Smooth muscle cell (in vitro differentiated cells): ENCODE measurements around the gene COL4A4. TPM values are rescaled to one million over a fixed set of nuclear protein-coding genes. Genes with fewer than 3 reads are reported as not detected.

Experiments
- DNase-seq: peaks from one replicate; lab custom pipeline; 2025; ENCODE audit not compliant: unreplicated experiment; lab: John Stamatoyannopoulos, UW
- H2AFZ ChIP-seq: fragments of 200-600 bp; sonication (generic); 2 replicates; pipeline ENCODE4 v1.6.0; 2016; ENCODE audit warnings: antibody characterized with exemption, low read depth, mild to moderate bottlenecking
- H3F3A ChIP-seq: fragments of 200-600 bp; sonication (generic); 2 replicates; pipeline ENCODE4 v1.6.0; 2017; ENCODE audit warnings: antibody characterized with exemption, low read depth
- H3K27ac ChIP-seq: fragments of 200-600 bp; sonication (generic); 2 replicates; pipeline ENCODE4 v1.5.1; 2016; ENCODE audit warnings: low read depth, mild to moderate bottlenecking
- H3K27me3 ChIP-seq: fragments of 200-600 bp; sonication (generic); 2 replicates; pipeline ENCODE4 v1.6.1; 2016; ENCODE audit warnings: low read depth, mild to moderate bottlenecking
- H3K36me3 ChIP-seq: fragments of 200-600 bp; sonication (generic); 2 replicates; pipeline ENCODE4 v1.5.1; 2016; ENCODE audit warnings: low read depth
- H3K4me1 ChIP-seq: fragments of 200-600 bp; sonication (generic); 2 replicates; pipeline ENCODE4 v1.5.1; 2016; ENCODE audit warnings: low read depth
- H3K4me2 ChIP-seq: fragments of 200-600 bp; sonication (generic); 2 replicates; pipeline ENCODE4 v1.6.0; 2016; ENCODE audit warnings: mild to moderate bottlenecking
- H3K4me3 ChIP-seq: fragments of 200-600 bp; sonication (generic); 2 replicates; pipeline ENCODE4 v1.5.1; 2016; ENCODE audit warnings: mild to moderate bottlenecking
- H3K79me2 ChIP-seq: fragments of 200-600 bp; sonication (generic); 2 replicates; pipeline ENCODE4 v1.6.0; 2016; ENCODE audit warnings: low read depth, mild to moderate bottlenecking
- H3K9ac ChIP-seq: fragments of 200-600 bp; sonication (generic); 2 replicates; pipeline ENCODE4 v1.6.0; 2016; ENCODE audit warnings: low read depth
- H3K9me3 ChIP-seq: fragments of 200-600 bp; sonication (generic); replicated peaks from 2 replicates; pipeline ENCODE4 v1.5.1; 2016; ENCODE audit warnings: low read depth
- H4K20me1 ChIP-seq: fragments of 200-600 bp; sonication (generic); 2 replicates; pipeline ENCODE4 v1.6.0; 2016; ENCODE audit warnings: low read depth
- WGBS: methylation state at CpG from one replicate; pipeline ENCODE4 v1.1.7; 2016; ENCODE audit warnings: low lambda C conversion rate; 5-methylcytosine and 5-hydroxymethylcytosine counted together
- polyA plus RNA-seq: library from polyadenylated mRNA; unstranded; fragments of >200 nt; fragmentation: Nextera tagmentation; extraction: Ambion mirVana; gene quantifications from 2 replicates; pipeline ENCODE4 v1.2.1, GENCODE V29; 2016
- total RNA-seq: library from RNA; depleted of rRNA; stranded (reverse); fragments of >200 nt; gene quantifications from 2 replicates; pipeline ENCODE4 v1.2.3, GENCODE V29; 2014
- TF ChIP-seq, protein P1 (sequence below): fragments of 200-600 bp; sonication (generic); IDR thresholded peaks from 2 replicates; pipeline ENCODE4 v1.5.1; 2017; ENCODE audit warnings: borderline replicate concordance, mild to moderate bottlenecking, antibody characterized with exemption; ENCODE audit not compliant: insufficient read depth, poor library complexity, severe bottlenecking

Gene COL4A4
- total and polyA plus RNA-seq, 2 experiments from 2014 or later, result under 0.01 to 0.05 TPM

DNA sequence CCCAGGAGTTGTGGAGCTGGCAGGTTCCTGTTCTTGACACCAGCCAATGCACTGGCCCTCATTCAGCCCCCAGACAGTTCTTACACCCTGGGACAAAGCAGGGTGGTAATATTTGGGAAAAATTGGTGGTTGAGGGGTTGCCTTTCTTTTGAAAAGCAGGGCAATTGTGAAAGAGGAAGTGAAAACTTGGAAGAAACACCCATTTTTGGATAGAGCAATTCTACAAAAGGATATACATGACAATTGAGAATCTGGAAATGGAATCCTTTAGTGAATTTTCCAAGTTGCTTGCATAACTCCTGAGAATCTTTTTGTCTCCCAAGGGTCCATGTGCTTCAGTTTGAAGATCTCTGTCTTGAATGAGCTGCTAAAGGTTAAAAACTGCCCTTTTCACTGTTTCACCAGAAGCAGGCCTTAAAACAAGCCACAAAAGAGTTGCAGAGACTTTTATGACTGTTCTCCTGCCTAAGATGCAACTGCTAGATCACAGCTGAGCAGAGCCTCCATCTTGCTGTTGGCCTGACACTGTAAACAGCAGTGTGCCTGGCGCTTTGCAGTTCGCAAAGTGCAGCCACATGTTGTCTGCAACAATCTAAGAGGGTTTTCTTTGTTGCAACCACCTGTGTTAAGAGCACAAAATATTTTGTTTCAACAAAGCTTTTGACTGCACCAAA is 11.8 kb downstream of the COL4A4 start:
- Histone ChIP-seq H3K9ac (no peak overlapping the region), H3K4me3 (no peak overlapping the region), H4K20me1 (no peaks in the 10 kb centered on the region), H3K79me2 (no peaks in the 10 kb centered on the region), H3K27me3 (peaks cover 5% of the 10 kb centered on the region), H3K4me2 (no peak overlapping the region), H3K4me1 (no peaks in the 10 kb centered on the region), H3K36me3 (peaks cover 3% of the 10 kb centered on the region), H3K27ac (no peak overlapping the region), H2AFZ (no peak overlapping the region), H3K9me3 (peaks cover 4% of the 10 kb centered on the region), H3F3A (no peaks in the 10 kb centered on the region)
- TF ChIP-seq, protein P1, sequence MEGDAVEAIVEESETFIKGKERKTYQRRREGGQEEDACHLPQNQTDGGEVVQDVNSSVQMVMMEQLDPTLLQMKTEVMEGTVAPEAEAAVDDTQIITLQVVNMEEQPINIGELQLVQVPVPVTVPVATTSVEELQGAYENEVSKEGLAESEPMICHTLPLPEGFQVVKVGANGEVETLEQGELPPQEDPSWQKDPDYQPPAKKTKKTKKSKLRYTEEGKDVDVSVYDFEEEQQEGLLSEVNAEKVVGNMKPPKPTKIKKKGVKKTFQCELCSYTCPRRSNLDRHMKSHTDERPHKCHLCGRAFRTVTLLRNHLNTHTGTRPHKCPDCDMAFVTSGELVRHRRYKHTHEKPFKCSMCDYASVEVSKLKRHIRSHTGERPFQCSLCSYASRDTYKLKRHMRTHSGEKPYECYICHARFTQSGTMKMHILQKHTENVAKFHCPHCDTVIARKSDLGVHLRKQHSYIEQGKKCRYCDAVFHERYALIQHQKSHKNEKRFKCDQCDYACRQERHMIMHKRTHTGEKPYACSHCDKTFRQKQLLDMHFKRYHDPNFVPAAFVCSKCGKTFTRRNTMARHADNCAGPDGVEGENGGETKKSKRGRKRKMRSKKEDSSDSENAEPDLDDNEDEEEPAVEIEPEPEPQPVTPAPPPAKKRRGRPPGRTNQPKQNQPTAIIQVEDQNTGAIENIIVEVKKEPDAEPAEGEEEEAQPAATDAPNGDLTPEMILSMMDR, result no peak
- no peak for DNase-seq
- 98% methylated on average over 2 of the region's 2 CpGs for WGBS

DNA sequence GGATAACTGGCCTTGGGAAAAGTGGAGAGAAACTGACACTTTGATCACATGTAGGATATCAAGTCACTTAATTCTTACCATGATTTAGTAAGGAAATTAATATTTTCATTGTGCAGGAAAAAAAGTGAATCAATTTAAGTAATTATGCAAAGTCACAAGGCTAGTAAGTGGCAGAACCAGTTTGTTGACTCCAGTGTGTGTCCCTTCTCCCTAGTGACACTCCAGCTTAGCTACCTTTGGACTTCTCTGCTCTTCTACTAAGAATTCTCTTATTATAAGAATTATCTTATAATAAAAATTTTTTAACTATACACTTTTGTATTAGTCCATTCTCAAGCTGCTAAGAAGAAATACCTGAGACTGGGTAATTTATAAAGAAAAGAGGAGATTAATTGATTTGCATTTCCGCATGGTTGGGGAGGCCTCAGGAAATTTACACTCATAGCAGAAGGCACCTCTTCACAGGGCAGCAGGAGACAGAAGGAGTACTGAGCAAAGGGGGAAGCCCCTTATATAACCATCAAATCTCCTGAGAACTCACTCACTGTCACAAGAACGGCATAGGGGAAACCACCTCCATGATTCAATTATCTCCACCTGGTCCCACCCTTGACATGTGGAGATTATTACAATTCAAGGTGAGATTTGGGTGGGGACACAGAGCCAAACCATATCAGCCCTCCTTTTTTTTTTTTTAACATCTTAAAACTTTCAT is 13.6 kb downstream of the COL4A4 start:
- no peak overlapping the region for H3K9ac ChIP-seq
- no peaks in the 10 kb centered on the region for H3K27me3 ChIP-seq
- H3F3A ChIP-seq, result no peaks in the 10 kb centered on the region
- no peaks in the 10 kb centered on the region for H4K20me1 ChIP-seq
- 87% methylated on average over 2 of the region's 2 CpGs for WGBS
- peaks cover 4% of the 10 kb centered on the region for H3K9me3 ChIP-seq
- no peak overlapping the region for H3K4me3 ChIP-seq
- H3K4me1 ChIP-seq, result no peaks in the 10 kb centered on the region
- H3K27ac ChIP-seq, result no peak overlapping the region
- DNase-seq, result no peak
- no peaks in the 10 kb centered on the region for H3K79me2 ChIP-seq
- TF ChIP-seq, protein P1, result no peak
- no peak overlapping the region for H3K4me2 ChIP-seq
- H3K36me3 ChIP-seq, result peaks cover 3% of the 10 kb centered on the region
- H2AFZ ChIP-seq, result no peak overlapping the region

DNA sequence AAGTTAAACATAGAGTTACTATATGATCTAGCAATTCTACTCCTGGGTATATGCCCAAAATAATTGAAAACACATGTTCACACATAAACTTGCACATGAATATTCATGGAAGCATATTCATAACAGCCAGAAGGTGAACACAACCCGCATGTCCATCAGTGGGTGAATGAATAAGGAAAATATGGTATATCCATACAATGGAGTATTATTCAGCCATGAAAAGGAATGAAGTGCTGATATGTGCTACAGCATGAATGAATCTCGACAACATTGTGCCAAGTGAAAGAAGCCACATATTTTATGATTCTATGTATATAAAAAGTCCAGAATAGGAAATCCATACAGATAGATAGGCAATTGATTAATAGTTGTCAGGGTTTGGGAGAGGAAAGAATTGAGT is 15.9 kb downstream of the COL4A4 start:
- H3K9me3 ChIP-seq, result peaks cover 4% of the 10 kb centered on the region
- no peak overlapping the region for H3K4me3 ChIP-seq
- no peak overlapping the region for H3K27ac ChIP-seq
- H2AFZ ChIP-seq, result no peak overlapping the region
- H3F3A ChIP-seq, result no peaks in the 10 kb centered on the region
- H3K36me3 ChIP-seq, result peaks cover 3% of the 10 kb centered on the region
- no peaks in the 10 kb centered on the region for H3K27me3 ChIP-seq
- no peak overlapping the region for H3K9ac ChIP-seq
- H3K4me2 ChIP-seq, result no peak overlapping the region
- H3K79me2 ChIP-seq, result no peaks in the 10 kb centered on the region
- H4K20me1 ChIP-seq, result no peaks in the 10 kb centered on the region
- no peaks in the 10 kb centered on the region for H3K4me1 ChIP-seq
- 88% methylated on average over 2 of the region's 2 CpGs for WGBS
- DNase-seq, result no peak
- TF ChIP-seq, protein P1, result no peak
